SK-N-SH (cell line): Measurements from ENCODE around the gene YIF1B. TPM values are rescaled to one million over a fixed set of nuclear protein-coding genes. Genes with fewer than 3 reads are reported as not detected.

Experiments
- CTCF ChIA-PET: fragments of 300-600, 350-600 bp; formaldehyde crosslinking; extraction: SDS; loops from one replicate; lab custom pipeline; 2021; lab: Yijun Ruan, JAX
- POLR2A ChIA-PET: fragments of 350-600 bp; sonication (Branson Sonifier 250); formaldehyde crosslinking; extraction: SDS; loops from one replicate; lab custom pipeline; 2020; ENCODE audit warnings: antibody characterized with exemption, inconsistent platforms; lab: Yijun Ruan, JAX
- DNase-seq: peaks from one replicate; pipeline ENCODE4 v3.0.0; 2012
- H2AFZ ChIP-seq: fragments of 200-600 bp; sonication (generic); 2 replicates; pipeline ENCODE4 v1.8.1; 2016; ENCODE audit warnings: antibody characterized with exemption, mild to moderate bottlenecking, low read depth
- H3F3A ChIP-seq: fragments of 200-600 bp; sonication (generic); replicated peaks from 2 replicates; pipeline ENCODE3; 2016; ENCODE audit warnings: antibody characterized with exemption, mild to moderate bottlenecking; ENCODE audit not compliant: insufficient read depth
- H3K27ac ChIP-seq, 2 experiments: fragments of 200-500 bp in 1 of 2; fragments of 200-600 bp in 1 of 2; sonication (Bioruptor generic) in 1 of 2; sonication (generic), shearing (Covaris generic) in 1 of 2; 2 replicates each; pipeline versions ENCODE4 v1.5.1 to v1.6.1; 2014 to 2016; ENCODE audit warnings: low read depth in 2 of 2, inconsistent platforms in 1 of 2, low read length in 1 of 2, mild to moderate bottlenecking in 1 of 2, mixed read lengths in 1 of 2
- H3K27me3 ChIP-seq: fragments of 200-600 bp; sonication (generic), shearing (Covaris generic); 2 replicates; pipeline ENCODE4 v1.6.1; 2016; ENCODE audit warnings: mixed run types; ENCODE audit not compliant: insufficient read depth
- H3K36me3 ChIP-seq, 2 experiments: fragments of 200-500 bp in 1 of 2; fragments of 200-600 bp in 1 of 2; sonication (Bioruptor generic) in 1 of 2; sonication (generic) in 1 of 2; replicated peaks in 1 of 2; 2 replicates each; pipeline versions ENCODE3 to v1.5.1; 2014 to 2016; ENCODE audit warnings: low read length in 1 of 2, mild to moderate bottlenecking in 1 of 2; ENCODE audit not compliant: insufficient read depth in 2 of 2, control insufficient read depth in 1 of 2
- H3K4me1 ChIP-seq, 2 experiments: fragments of 200-500 bp in 1 of 2; fragments of 200-600 bp in 1 of 2; sonication (Bioruptor generic) in 1 of 2; sonication (generic), shearing (Covaris generic) in 1 of 2; 2 replicates each; pipeline versions ENCODE4 v1.5.1 to v1.6.1; 2014 to 2016; ENCODE audit warnings: low read depth in 1 of 2, low read length in 1 of 2, mixed run types in 1 of 2; ENCODE audit not compliant: insufficient read depth in 2 of 2, control insufficient read depth in 1 of 2
- H3K4me2 ChIP-seq: fragments of 200-600 bp; sonication (generic), shearing (Covaris generic); 2 replicates; pipeline ENCODE4 v1.6.1; 2017; ENCODE audit warnings: mixed run types
- H3K4me3 ChIP-seq, 2 experiments: fragments of 200-500 bp in 1 of 2; fragments of 200-600 bp in 1 of 2; sonication (Bioruptor generic) in 1 of 2; sonication (generic), shearing (Covaris generic) in 1 of 2; 2 replicates each; pipeline versions ENCODE4 v1.5.1 to v1.8.1; 2014 to 2016; ENCODE audit warnings: low read depth in 2 of 2, inconsistent platforms in 1 of 2, low read length in 1 of 2, mild to moderate bottlenecking in 1 of 2, mixed read lengths in 1 of 2, moderate library complexity in 1 of 2
- H3K79me2 ChIP-seq: fragments of 200-600 bp; sonication (generic); 2 replicates; pipeline ENCODE4 v1.8.1; 2017; ENCODE audit warnings: mild to moderate bottlenecking; ENCODE audit not compliant: insufficient read depth
- H3K9ac ChIP-seq: fragments of 200-600 bp; sonication (generic); 2 replicates; pipeline ENCODE4 v1.6.1; 2017; ENCODE audit warnings: mixed run types
- H3K9me2 ChIP-seq: fragments of 200-600 bp; sonication (generic); 2 replicates; pipeline ENCODE4 v1.6.1; 2017; ENCODE audit warnings: mixed run types
- H3K9me3 ChIP-seq: fragments of 200-600 bp; sonication (generic); 2 replicates; pipeline ENCODE4 v1.6.1; 2017; ENCODE audit warnings: mixed run types, mild to moderate bottlenecking, moderate library complexity
- H4K20me1 ChIP-seq: fragments of 200-600 bp; sonication (generic); 2 replicates; pipeline ENCODE4 v1.6.1; 2017; ENCODE audit warnings: mild to moderate bottlenecking, mixed run types; ENCODE audit not compliant: insufficient read depth
- EP300 ChIP-seq, 2 experiments: IDR thresholded peaks; 2 replicates each; pipeline versions ENCODE4 v1.4.0 to v1.6.1; 2012; ENCODE audit warnings: borderline replicate concordance in 1 of 2, low read depth in 1 of 2, low read length in 1 of 2
- EZH2phosphoT487 ChIP-seq: fragments of 200-600 bp; sonication (generic); IDR thresholded peaks from 2 replicates; pipeline ENCODE4 v1.6.1; 2017; ENCODE audit warnings: low read depth, mixed run types, mild to moderate bottlenecking, antibody characterized with exemption, moderate library complexity, borderline replicate concordance
- FOSL2 ChIP-seq: IDR thresholded peaks from 2 replicates; pipeline ENCODE4 v1.4.0; 2012; ENCODE audit warnings: low read depth, mild to moderate bottlenecking, moderate library complexity, borderline replicate concordance
- GABPA ChIP-seq: IDR thresholded peaks from 2 replicates; pipeline ENCODE4 v1.4.0; 2012; ENCODE audit warnings: low read depth, mild to moderate bottlenecking
- GATA2 ChIP-seq: sonication (generic); formaldehyde crosslinking; IDR thresholded peaks from 2 replicates; pipeline ENCODE4 v1.5.0; 2020; ENCODE audit warnings: mild to moderate bottlenecking, missing genetic modification reagents
- JUND ChIP-seq: IDR thresholded peaks from 2 replicates; pipeline ENCODE4 v1.4.0; 2012
- MAX ChIP-seq: IDR thresholded peaks from 2 replicates; pipeline ENCODE4 v1.4.0; 2012; ENCODE audit warnings: low read depth
- MEF2A ChIP-seq: IDR thresholded peaks from 2 replicates; pipeline ENCODE4 v1.4.0; 2012; ENCODE audit warnings: low read depth, borderline replicate concordance
- MXI1 ChIP-seq: IDR thresholded peaks from 2 replicates; pipeline ENCODE4 v1.6.1; 2012; ENCODE audit warnings: mild to moderate bottlenecking, low read depth, low read length, improper control_type of control experiment
- NFIC ChIP-seq: IDR thresholded peaks from 2 replicates; pipeline ENCODE4 v1.4.0; 2012; ENCODE audit warnings: borderline replicate concordance
- NRF1 ChIP-seq: IDR thresholded peaks from 2 replicates; pipeline ENCODE4 v1.6.1; 2012; ENCODE audit warnings: low read depth, mild to moderate bottlenecking, low read length
- POLR2AphosphoS5 ChIP-seq: IDR thresholded peaks from 2 replicates; pipeline ENCODE4 v1.6.1; 2012; ENCODE audit warnings: low read depth, low read length
- SIN3A ChIP-seq: IDR thresholded peaks from 2 replicates; pipeline ENCODE4 v1.6.1; 2012; ENCODE audit warnings: low read depth, mild to moderate bottlenecking, low read length, moderate library complexity, borderline replicate concordance
- TEAD4 ChIP-seq: IDR thresholded peaks from 2 replicates; pipeline ENCODE4 v1.4.0; 2012; ENCODE audit warnings: mild to moderate bottlenecking, borderline replicate concordance; ENCODE audit not compliant: insufficient read depth
- WGBS: methylation state at CpG from one replicate; pipeline ENCODE4 v1.1.6; 2017; ENCODE audit warnings: low lambda C conversion rate; 5-methylcytosine and 5-hydroxymethylcytosine counted together
- polyA plus RNA-seq, 3 experiments: library from polyadenylated mRNA; depleted of rRNA; stranded (reverse); fragments of >200 nt; gene quantifications; 2 replicates each; pipeline ENCODE4 v1.2.3, GENCODE V29; 2012
- TF ChIP-seq, protein P1 (sequence below): IDR thresholded peaks from 2 replicates; pipeline ENCODE4 v1.6.1; 2012; ENCODE audit warnings: mild to moderate bottlenecking, low read depth, low read length, moderate library complexity
- TF ChIP-seq, protein P2 (sequence below): fragments of 150-350 bp; IDR thresholded peaks from 2 replicates; pipeline ENCODE4 v1.6.1; 2017; ENCODE audit warnings: antibody characterized with exemption, low read length, low read depth, borderline replicate concordance
- TF ChIP-seq, protein P3 (sequence below): IDR thresholded peaks from 2 replicates; pipeline ENCODE4; 2012

YIF1B gene
- polyA plus RNA-seq, 1 of the 3 experiments (the other 2 are of a cell fraction) = 121 TPM

DNA sequence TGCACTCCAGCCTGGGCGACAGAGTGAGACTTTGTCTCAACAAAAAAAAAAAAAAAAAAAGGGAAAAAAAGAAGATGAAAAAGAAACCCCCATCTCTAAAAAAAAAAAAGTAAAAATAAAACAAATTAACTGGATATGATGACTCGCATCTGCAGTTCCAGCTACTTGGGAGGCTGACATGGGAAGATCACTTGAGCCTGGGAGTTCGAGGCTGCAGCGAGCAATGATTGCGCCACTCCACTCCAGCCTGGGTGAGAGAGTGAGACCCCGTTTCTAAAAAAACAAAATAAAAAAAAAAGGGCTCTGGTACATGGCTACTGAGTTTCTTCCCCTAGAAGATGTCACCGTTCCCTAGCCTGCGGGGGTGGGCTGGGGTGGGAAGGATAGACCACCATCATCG lies 17.5 kb upstream of the YIF1B start:
- Histone ChIP-seq H2AFZ (no peak overlapping the region), H3K9ac (no peak overlapping the region), H3K27me3 (no peaks in the 10 kb centered on the region), H3K79me2 (no peaks in the 10 kb centered on the region), H3F3A (peaks cover 2% of the 10 kb centered on the region)
- no peak for TF ChIP-seq POLR2AphosphoS5
- TF ChIP-seq, protein P1, sequence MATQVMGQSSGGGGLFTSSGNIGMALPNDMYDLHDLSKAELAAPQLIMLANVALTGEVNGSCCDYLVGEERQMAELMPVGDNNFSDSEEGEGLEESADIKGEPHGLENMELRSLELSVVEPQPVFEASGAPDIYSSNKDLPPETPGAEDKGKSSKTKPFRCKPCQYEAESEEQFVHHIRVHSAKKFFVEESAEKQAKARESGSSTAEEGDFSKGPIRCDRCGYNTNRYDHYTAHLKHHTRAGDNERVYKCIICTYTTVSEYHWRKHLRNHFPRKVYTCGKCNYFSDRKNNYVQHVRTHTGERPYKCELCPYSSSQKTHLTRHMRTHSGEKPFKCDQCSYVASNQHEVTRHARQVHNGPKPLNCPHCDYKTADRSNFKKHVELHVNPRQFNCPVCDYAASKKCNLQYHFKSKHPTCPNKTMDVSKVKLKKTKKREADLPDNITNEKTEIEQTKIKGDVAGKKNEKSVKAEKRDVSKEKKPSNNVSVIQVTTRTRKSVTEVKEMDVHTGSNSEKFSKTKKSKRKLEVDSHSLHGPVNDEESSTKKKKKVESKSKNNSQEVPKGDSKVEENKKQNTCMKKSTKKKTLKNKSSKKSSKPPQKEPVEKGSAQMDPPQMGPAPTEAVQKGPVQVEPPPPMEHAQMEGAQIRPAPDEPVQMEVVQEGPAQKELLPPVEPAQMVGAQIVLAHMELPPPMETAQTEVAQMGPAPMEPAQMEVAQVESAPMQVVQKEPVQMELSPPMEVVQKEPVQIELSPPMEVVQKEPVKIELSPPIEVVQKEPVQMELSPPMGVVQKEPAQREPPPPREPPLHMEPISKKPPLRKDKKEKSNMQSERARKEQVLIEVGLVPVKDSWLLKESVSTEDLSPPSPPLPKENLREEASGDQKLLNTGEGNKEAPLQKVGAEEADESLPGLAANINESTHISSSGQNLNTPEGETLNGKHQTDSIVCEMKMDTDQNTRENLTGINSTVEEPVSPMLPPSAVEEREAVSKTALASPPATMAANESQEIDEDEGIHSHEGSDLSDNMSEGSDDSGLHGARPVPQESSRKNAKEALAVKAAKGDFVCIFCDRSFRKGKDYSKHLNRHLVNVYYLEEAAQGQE = no peak
- TF ChIP-seq NFIC = no peak
- TF ChIP-seq FOSL2 = no peak
- TF ChIP-seq MXI1 = no peak
- TF ChIP-seq EZH2phosphoT487 = no peak
- no peak for TF ChIP-seq JUND
- no peak for TF ChIP-seq MEF2A
- TF ChIP-seq TEAD4 = no peak
- TF ChIP-seq NRF1 = no peak
- TF ChIP-seq SIN3A = no peak
- TF ChIP-seq MAX = no peak
- no peak for TF ChIP-seq EP300 (IDR thresholded peaks at IDR 0.05; ENCODE audit: borderline replicate concordance in 1 of 2, low read depth in 1 of 2, low read length in 1 of 2)
- TF ChIP-seq GATA2 (CRISPR knock-in tag) = no peak
- no peak for TF ChIP-seq GABPA
- TF ChIP-seq, protein P2, sequence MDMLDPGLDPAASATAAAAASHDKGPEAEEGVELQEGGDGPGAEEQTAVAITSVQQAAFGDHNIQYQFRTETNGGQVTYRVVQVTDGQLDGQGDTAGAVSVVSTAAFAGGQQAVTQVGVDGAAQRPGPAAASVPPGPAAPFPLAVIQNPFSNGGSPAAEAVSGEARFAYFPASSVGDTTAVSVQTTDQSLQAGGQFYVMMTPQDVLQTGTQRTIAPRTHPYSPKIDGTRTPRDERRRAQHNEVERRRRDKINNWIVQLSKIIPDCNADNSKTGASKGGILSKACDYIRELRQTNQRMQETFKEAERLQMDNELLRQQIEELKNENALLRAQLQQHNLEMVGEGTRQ = no peak
- TF ChIP-seq, protein P3, sequence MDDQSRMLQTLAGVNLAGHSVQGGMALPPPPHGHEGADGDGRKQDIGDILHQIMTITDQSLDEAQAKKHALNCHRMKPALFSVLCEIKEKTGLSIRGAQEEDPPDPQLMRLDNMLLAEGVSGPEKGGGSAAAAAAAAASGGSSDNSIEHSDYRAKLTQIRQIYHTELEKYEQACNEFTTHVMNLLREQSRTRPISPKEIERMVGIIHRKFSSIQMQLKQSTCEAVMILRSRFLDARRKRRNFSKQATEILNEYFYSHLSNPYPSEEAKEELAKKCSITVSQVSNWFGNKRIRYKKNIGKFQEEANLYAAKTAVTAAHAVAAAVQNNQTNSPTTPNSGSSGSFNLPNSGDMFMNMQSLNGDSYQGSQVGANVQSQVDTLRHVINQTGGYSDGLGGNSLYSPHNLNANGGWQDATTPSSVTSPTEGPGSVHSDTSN = no peak
- TF ChIP-seq, all 33 proteins: peak for 0
- Histone ChIP-seq H3K9me2 (no peaks in the 10 kb centered on the region), H3K4me3 (no peak overlapping the region), H4K20me1 (no peaks in the 10 kb centered on the region), H3K4me1 (peaks cover 0 to 5% of the 10 kb centered on the region in 2 experiments; a peak in 1 of 4 replicates), H3K36me3 (no peaks in the 10 kb centered on the region), H3K4me2 (no peak overlapping the region), H3K9me3 (no peaks in the 10 kb centered on the region), H3K27ac (no peak overlapping the region)
- DNase-seq = no peak
- ChIA-PET POLR2A (no interaction called here), CTCF (interaction anchor here (3.2 to 7.1 kb wide), 4 partner anchors 14 to 431 kb away, joined by 20 to 76 read pairs (median 38); partner anchors contain the start of gene KCNK6)
- 81% methylated on average over 9 of the region's 9 CpGs for WGBS
